Stimulated activated CD8-positive, alpha-beta memory T cell treated with anti-CD3 and anti-CD28 coated beads, Interleukin-4, amount 100 ng/mL, for 48 hours (primary cell): ENCODE measurements around the gene STOML2.

ENCODE experiments used
- DNase-seq: peaks from one replicate; pipeline ENCODE4 v3.0.0-alpha.2; 2020

Gene STOML2

DNA sequence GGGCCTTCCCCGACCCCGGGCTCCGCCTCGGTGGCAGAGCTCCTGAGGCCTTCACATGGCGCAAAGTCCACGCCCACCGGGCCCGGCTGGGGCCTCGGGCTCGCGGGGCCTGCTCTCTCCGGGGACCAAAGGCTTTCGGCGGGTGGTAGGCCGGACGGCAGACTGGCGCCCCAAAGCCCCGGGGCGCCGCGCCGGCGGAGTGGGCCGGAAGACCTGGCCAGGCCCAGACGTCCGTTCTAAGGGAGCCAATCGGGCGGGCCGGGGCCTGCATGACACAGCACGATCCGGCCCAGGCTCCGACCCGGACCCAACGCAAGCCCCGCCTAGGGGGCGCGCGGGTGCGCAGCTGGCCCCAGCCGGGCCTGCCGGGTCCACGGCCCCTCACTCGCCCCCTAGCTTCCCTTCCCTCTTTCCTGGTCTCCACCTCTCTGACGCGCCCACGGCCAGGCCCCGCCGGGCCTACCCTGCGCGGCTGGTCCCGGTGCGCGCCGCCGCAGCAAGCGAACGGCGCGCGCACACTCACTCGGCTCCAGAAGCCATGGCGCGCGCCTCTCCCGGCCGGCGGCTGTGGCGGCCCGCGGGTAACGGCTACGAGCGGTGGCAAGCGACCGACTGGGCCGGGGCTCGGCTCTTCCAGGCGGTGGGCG is 31.0 kb downstream of the STOML2 start:
- DNase-seq: peak; percentile 82

DNA sequence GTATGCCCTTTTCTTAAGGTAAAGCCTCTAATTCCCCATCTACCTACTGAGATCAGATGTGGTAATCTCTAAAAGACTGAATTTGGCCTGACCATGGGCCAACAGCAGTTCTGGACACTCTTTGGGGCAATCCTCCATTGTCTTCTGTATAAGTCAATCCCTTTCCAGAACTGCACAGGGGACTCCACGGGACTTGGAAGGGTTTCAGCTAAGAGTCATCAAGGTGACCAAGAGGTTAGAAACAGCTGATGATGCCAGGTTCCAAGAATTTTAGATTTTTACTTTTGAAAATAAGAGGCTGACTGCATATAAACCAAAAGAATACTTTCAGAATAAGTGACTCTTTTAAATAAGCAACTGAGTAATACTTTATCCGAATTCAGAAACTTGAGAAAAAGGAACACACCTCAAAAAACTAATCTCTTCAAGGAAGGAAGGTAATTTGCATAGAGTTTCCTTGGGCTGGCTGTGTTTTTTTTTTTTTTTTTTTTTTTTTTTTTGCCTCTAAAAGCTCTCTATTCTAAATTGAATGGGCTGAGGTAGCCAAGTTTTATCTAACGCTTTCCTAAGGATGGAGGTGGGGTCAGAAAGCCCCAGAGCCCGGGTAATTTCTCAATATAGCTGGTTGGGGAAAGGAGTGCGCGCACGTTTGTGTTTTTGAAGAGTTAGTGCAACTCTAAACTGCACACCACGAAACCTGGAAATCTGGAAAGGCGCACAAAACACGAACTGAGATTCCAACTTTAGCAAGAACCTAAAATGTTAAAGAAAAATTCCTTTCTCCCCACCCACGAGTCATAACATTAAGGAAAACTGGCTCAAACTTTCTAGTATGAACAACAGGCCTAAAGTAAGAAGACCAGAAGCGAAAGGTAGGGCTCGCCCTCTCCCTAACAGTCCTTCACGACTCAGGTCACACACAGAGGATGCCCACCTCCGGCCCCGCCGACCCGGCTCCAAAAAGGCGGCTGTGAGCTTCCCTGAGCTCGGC is 31.8 kb downstream of the STOML2 start:
- DNase-seq: no peak

DNA sequence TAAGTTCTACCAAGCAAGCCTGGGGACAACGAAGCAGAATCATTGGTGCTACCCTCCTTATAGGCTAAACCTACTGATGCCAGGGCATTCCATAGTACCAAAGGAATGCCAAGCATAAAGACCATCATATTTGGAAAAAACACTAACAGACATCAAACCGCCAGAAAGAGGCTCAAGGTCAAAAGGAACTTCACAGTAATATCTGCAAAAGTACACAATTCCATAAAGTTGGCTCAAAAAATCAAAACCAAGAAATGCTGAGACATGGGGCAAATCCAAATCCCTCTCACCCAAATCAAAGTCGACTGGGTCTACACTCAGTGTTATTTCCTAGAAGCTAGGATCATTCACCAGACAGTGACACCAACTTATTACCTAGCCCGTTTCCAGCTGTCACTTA is 33.9 kb downstream of the STOML2 start:
- DNase-seq: no peak

DNA sequence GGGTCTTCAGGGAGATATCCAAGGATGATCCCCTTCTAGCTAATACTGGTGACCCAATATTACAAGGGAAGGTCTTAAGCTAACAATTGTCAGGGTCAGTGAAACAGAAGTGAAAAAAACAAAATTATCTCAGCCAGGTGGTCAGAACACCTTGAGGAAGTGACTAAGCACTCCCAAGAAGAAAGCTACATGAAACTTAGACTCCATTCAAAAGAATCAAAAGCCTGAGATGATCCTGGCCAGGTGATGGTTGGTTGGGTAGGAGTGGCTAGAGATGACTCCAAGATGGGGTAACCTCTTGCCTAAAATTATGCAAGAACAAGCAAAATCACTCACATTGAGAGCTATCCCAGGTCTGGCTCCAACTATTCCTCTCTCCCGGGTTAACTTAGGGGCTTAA is 35.9 kb downstream of the STOML2 start:
- no peak for DNase-seq

DNA sequence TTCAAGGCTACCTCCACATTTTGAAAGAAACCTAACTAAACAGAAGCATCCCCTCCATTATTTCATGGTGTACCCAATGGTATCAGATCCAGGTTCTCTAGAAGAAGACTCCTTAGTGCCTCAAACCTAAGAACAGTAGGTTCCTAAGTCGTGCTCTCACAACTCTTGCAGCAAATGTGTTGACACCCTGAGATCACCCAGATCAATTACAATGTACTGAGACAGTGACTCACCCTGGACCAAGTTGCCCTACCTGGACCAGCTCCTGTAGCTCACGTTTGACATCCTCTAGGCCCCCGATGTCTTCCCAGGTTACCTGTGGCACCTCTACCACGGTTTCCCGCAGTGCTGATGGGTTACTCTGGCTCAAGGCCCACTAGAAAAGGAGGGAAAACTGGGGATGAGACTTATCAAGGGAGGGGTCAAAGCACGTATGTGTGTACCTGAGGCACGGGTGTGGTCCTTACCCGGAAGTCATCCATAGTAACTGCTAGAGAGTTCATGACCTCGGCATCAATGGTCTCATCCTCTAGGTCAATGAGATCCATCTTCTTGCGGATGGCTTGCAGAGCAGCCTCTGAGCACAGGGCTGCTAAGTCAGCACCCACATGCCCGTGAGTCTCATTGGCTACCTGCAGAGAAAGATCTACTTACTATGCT is 42.3 kb downstream of the STOML2 start:
- DNase-seq: no peak

DNA sequence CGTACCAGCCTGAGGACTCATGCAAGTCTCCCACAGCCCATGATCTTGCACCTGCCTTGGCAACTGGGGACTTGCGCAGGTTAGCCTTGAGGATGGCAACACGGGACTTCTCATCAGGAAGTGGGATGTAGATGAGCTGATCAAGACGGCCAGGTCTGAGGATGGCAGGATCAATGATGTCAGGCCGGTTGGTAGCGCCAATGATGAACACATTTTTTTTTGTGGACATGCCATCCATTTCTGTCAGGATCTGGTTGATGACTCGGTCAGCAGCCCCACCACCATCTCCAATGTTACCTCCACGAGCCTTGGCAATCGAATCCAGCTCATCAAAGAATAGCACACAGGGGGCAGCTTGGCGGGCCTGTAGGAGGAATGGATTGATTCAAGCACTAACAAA is 43.5 kb downstream of the STOML2 start:
- DNase-seq: no peak

DNA sequence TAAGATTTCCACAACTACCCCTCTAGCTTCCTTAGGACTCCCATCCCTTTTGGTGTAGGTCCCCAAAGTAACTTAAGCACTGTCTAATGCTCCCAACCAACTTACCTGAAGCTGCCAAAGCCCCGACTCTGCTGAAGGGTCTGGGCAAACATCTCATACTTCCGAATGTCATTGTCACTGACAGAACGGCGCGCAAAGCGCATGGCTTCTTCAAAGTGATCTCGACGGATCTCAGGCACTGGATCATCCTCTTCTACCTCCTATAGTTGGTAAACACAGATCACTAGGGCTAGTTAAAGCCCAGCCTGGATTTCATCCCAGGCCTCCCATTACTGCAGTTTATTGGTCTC is 45.7 kb downstream of the STOML2 start:
- DNase-seq: no peak

DNA sequence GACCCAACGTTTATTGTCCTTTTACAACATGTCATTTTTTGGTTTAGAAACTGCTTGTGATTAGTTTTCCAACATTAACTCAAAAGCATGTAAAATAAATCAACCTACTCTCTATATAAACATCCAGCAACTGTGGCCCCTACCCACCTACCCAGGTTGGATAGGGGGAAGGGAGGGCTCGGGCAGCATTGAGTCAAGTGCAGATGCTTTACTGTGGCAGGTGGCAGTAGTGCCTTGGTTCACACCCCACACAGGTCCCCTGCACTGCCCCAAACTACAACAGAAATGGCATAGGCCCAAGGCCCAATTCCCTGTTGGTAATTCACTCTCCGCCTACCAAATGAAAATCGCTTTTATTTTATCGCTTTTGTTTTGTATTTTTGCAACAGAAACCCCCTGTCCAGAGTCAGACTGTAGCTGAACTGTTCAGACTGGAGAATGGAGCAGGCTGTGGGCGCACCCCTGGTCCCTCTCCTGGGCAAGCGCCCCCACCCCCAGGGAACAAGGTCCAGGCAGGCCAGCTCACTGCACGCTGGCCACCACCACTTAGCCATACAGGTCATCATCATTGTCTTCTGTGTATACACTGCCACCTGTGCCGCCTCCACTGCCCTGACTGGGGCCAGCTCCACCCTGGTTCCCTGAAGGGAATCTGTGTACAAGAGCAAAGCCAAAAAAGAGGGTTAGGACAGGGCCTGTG is 46.2 kb downstream of the STOML2 start:
- DNase-seq: no peak

DNA sequence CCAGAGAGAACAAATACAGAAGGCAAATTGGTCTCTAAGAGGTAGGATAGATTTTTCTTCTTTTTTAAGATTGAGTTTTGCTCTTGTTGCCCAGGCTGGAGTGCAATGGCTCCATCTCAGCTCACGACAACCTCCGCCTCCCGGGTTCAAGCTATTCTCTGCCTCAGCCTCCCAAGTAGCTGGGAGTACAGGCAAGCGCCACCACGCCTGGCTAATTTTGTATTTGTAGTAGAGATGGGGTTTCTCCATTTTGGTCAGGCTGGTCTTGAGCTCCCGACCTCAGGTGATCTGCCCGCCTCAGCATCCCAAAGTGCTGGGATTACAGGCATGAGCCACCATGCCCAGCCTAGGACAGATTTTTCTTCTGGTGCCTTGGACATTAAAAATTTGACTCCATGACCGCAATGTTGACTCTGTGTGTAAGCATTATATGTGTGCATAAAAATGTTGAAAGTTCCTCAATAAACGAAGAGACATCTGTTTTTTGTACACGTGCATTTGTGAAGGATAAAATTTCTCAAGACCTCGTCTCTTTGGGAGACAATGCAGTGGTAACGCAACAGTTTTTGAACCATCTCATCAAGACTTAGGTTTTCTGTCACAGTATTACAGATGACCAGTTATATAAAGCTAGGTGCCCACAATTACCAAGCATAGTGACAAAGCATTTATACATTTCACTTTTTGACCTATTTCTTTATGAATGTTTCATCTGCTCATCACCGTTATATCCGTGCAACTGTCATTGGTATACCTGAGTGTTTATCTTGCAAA is 47.9 kb downstream of the STOML2 start:
- DNase-seq: no peak

DNA sequence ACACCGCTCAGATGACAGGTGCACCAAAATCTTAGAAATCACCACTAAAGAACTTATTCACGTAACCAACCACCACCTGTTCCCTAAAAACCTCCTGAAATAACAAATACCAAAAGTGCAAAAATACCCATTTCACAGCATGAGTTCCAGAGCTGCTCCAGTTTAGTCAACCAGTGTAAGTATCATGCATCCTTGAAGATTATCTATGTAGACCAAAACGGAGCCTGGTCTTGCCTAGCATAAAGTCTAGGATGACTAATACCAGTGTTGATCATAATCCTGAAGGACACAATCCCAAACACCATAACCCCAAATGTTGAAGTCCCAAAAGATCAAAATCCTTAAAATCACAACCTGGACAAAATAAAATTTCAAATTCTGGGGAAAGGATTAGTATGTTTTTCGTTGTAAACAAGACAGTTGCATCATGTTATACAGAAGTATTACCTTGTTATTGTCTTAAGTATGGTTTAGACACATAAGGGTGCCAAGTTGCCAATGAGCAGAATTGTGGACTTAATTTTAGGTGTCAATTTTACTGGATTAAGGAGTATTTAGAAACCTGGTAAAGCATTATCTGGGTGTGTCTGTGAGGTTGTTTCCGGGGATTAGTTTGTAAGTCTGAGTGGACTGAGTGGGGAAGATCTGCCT is 48.6 kb downstream of the STOML2 start:
- DNase-seq: no peak

DNA sequence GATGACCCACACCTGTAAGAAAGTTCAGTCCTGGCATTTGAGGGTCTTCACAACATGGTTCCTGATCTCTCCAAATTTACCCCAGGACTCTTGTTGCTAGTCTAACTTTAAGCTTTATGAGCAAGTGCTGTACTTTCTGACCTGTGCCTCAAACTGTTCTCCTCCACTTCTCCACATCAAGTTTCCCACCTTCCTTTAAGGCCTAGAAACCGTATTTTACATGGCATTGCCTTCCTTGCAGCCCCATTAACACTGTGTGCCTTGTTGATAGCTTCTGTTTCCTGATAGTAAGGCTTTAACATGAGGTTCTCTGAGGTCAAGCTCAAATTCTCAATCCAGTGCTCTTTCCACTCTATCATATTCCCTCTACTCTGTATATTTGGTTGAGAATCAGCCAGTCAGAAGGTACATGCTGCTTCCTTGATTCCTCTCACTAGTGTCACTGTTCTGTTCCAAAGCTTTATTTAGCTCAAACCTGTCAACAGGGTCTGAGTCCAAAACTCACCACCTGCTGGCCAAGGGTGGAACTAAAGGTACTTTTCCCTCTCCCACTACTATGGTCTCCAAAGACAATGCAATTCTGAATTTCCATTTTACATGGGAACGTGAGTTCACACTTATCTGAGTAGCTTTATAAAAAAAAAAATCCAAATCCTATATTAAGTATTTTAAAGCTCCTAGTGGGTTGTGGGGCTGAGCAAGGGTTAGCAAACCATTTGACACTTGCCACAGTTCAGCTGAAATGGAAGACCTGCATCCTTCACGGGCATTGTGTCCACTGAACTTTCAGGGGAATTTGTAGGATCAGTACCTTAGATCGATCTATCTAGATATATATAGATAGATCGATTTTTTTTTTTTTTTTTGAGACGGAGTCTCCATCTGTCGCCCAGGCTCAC is 51.6 kb downstream of the STOML2 start:
- DNase-seq: peak; percentile 72
